Sigmoid colon (tissue), 4 donors: Measurements from ENCODE around the gene UBAC1.

ENCODE experiments used
- CTCF ChIP-seq, 4 experiments: fragments of 450-650 bp in 3 of 4; fragments of 200-600 bp in 1 of 4; IDR thresholded peaks; one replicate each; pipeline ENCODE4 v1.5.1; 2016 to 2019; ENCODE audit warnings: antibody characterized with exemption in 4 of 4, mild to moderate bottlenecking in 3 of 4, moderate library complexity in 2 of 4
- EP300 ChIP-seq, 4 donors: sonication (generic); formaldehyde crosslinking; IDR thresholded peaks; one replicate each; pipeline ENCODE4 v1.6.1; 2017; ENCODE audit warnings: antibody characterized with exemption in 4 of 4
- POLR2A ChIP-seq, 2 donors: fragments of 450-650 bp; IDR thresholded peaks; one replicate each; pipeline ENCODE4 v1.6.1; 2016; ENCODE audit warnings: antibody characterized with exemption in 2 of 2, mild to moderate bottlenecking in 2 of 2, moderate library complexity in 2 of 2
- POLR2AphosphoS5 ChIP-seq, 4 donors: sonication (generic); formaldehyde crosslinking; IDR thresholded peaks; one replicate each; pipeline ENCODE4 v1.6.1; 2017; ENCODE audit warnings: antibody characterized with exemption in 4 of 4

- TF ChIP-seq EP300 (IDR thresholded peaks at IDR 0.05) (no peak), CTCF (IDR thresholded peaks at IDR 0.05) (no peak), POLR2AphosphoS5 (IDR thresholded peaks at IDR 0.05) (no peak), POLR2A (IDR thresholded peaks at IDR 0.05) (no peak)
Observed at GRCh38 chr9:135973277-135974219, 12.4 kb upstream of the UBAC1 start.
